HG02763 (cell line): Measurements from ENCODE around the gene MAP2K3.
"Not testable (repeated sequence)": the region's sequence is repeated elsewhere in the genome, so short reads cannot be mapped to it uniquely, and the experiment has no call there.

ENCODE experiments used
- ATAC-seq: cut with Tn5 transposase; IDR thresholded peaks from one replicate; pipeline ENCODE4 v1.9.1; 2021; ENCODE audit warnings: mild to moderate bottlenecking, moderate library complexity; ENCODE audit not compliant: unreplicated experiment

Gene MAP2K3

DNA sequence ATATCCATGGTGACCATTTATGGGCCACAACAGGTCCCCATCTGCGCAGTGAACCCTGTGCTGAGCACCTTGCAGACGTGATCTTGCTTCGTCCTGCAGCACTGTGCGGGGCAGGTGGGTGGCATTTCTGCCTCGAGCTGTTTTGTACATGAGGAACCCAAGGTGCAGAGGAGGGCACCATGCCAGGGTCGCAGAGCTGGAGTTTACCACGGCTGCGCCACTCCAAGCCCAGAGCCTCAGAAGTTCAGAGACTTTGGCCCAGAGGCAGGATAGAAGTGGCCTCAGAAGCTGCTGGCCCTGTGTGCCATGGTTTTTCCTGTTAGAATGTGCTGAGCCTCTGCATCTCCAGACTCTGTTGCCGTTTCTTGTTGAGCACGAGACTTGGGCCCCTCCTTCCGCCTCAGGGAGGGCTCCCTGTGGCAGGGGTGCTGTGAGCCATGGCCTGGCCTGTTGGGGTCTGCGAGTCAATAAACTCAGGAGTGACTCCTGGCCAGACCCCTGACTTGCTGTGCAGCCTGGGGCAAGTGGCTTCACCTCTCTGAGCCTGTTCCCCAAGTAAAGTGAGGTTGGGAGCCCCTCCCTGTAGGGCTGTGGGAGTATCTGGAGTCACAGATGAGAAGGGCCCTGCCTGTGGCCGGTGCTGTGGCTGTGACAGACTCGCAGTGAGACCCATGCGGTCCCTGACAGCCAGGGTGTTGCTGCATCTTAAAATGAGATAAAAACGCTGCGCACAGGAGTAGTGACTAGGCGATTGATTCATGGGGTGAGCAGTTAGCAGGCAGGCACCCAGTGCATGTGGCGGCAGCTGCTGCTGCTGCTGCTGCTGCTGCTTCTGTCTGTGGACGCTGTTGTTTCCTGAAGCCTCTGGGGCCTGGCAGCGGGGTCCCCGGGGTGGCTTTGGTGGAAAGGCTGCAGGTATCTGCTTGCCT lies 11.8 kb downstream of the MAP2K3 start:
- ATAC-seq, result no peak

GRCh38 chr17:21297026-21297520 lies 12.6 kb downstream of the MAP2K3 start:
- ATAC-seq, result no peak

- no peak for ATAC-seq
These were observed 13.1 kb downstream of the MAP2K3 start for GRCh38 chr17:21297597-21297996.

- no peak for ATAC-seq
These were observed 13.8 kb downstream of the MAP2K3 start for GRCh38 chr17:21298056-21298982.

DNA sequence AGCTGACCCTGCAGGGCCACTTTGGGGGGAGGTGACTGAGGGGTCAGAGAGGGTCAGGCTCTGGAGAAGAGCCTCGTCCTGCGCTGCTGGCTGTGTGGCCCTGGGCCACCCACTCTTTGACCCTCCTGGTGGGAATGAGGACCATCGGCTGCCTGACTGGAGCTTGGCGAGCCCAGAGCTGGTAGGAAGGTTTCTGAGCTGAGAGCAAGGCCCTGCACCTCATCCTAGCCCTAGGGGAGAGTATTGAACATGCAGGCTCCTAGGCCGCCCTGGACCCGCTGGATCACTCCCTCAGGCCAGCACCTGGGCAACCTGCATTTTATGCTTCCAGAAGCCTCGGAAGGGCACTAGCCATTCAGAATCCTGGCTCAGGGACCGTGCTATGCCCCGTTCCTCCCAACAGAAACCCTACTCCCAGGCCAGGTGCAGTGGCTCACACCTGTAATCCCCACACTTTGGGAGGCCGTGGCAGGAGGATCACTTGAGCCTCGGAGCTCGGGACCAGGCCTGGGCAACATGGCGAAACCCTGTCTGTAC lies 14.5 kb downstream of the MAP2K3 start:
- no peak for ATAC-seq

GRCh38 chr17:21299981-21300600 lies 15.6 kb downstream of the MAP2K3 start:
- ATAC-seq, result no peak

DNA sequence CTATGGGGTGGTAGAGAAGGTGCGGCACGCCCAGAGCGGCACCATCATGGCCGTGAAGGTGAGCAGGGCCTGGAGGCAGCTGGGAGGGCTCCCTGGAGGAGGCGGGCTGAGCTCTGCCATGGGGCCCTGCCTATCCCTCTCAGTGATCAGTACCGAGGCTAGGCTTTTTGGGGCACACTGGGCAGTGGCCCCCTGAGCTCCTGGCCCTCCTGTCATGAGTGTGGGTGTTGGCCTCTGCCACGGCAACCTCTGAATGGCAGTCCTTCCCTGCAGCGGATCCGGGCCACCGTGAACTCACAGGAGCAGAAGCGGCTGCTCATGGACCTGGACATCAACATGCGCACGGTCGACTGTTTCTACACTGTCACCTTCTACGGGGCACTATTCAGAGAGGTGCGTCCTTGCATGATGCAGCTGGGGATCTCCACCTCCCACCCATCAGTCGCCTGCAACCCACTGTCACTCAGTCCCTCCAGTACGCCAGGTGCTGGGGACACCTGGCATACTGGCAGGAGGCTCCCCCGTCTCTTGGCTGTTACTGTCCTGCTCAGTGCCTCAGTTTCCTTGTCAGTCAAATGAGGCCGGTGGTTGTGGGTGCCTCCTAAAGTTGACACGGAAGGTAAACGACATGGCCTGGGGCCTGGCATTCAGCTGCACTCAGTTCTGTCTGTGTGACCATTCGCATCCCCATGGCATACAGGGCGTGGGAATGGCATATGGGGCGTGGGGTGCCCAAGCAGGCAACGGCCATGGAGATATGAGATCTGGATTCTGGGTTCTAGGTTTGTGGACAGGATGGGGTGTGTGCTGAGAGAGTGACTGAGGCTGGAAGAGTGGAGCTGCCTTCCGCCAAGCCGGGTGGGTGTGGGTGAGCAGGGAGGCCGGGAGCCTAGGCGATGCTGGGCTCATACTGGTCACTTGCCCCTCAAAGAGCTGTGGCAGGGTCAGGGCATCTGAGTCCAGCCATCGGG lies 16.4 kb downstream of the MAP2K3 start:
- no peak for ATAC-seq

DNA sequence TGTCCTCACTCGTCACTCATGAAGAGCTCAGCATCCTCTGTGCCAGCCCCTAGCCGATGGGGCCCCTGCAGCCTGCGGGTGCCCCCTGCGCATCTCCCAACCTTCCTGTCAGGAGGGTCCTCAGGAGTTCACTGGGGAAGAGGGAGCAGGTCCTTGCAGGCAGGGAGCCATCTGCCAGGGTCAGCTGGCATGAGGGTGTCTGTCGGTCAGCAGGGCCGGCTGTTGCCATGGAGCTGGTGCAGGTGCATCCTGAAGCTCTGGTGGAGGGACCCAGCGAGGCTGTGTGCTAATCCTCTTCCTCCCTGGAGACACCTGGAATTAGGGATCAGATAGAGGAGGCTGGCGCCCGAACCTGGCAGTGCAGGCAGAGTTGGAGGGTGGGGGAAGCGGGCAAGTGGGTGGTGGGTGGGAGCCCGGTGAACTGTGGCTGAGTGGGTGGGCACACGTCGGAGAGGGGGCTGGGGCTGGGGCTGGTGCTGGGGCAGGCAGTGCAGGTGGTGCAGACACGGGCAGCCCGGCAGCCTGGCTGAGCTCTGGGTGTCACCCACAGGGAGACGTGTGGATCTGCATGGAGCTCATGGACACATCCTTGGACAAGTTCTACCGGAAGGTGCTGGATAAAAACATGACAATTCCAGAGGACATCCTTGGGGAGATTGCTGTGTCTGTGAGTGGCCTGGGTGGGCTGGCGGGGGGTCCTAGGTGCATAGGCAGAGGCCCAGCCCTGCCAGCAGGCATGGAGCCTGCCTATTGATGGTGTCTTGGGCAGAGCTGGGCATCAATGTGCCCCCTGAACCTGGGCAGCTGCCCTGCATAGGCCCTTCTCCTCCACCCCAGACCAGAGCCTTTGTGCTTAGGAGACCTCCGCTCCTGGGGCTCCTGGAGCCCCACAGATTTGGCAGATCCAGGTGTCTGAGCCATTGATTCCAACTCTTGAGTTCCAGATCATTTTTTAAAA lies 17.4 kb downstream of the MAP2K3 start:
- no peak for ATAC-seq

GRCh38 chr17:21302711-21303425 lies 18.4 kb downstream of the MAP2K3 start:
- ATAC-seq, result no peak

DNA sequence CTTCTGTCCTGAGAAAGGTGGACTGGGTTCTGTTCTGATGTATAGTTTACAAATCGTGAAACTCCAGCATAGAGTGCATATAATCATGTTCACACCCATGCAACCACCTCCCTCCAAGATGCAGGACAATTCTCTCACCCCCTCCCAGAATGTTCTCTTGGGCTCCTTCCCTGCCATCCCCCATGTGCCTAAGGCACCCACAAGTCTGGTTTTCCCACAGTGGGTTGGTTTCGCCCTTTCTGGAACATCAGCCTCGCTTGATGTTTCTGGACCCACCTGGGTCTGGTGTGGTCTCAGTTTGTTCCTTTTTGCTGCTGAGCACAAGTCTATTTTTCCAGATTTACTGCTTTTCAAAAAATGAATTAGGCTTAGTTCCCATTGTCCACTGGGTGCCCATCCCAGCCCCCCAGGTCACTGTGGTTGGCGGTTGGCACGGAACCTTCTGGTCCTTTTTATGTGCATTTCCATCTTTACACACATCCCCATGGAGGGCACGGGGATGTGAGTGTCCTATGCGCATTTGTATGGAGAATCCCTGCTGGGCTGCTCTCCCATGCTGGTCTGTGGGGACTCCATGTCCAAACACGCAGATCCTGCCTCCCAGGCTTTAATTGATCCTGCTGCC lies 19.0 kb downstream of the MAP2K3 start:
- no peak for ATAC-seq

DNA sequence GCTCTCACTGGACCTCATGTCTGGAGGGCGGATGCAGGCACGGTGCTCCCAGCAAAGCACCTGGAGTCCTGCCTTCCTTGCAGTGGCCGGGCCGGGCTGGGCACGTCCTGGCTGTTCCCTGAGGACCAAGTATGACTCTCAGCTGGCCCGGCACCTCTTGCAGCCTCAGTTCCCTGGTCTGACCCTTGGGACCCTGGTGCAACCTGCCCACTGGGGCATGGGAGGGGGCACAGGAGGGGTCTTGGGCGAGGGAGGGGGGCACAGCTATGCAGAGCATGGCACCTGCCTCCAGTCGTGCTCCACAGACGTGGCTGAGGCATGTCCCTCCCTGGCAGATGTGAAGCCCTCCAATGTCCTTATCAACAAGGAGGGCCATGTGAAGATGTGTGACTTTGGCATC lies 19.6 kb downstream of the MAP2K3 start:
- no peak for ATAC-seq

- not testable (repeated sequence) for ATAC-seq
These were observed 20.1 kb downstream of the MAP2K3 start for GRCh38 chr17:21304551-21305151.

DNA sequence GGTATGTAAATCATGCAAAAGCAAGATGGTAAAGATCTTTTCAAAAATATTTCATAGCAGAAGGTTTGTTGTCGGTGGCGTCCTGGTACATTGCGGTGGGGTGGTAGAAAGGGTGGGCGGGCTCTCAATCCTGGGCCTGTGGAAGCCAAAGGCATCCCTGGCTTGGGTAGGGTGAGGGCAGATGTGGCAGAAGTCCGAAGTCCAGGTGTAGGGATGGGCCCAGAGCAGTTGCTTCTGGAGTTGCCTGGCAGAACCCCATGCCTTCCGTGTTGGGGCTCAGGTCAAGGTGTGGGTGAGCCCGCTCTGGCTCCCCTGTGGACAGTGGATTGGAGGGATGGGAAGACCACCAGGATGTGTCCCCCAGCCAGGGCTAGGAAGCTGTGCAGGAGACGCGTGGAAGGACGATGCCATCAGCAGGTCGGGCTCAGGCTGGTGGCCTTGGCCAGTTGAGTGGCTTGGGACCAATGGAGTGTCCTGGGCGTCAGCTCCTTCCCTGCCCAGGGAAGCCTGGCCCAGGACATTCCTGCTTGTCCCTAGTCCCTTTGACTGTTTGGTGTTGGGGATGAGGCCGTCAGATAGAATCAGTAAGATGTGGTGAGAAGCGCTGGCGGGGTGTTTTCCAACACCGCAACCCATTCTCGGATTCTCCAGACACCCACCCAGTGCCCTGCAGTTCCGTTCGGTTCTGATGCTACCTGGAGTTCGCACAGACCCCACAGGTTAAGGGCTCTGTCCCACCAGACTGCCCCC lies 21.1 kb downstream of the MAP2K3 start:
- ATAC-seq, result not testable (repeated sequence)

GRCh38 chr17:21306611-21307272 lies 22.2 kb downstream of the MAP2K3 start:
- not testable (repeated sequence) for ATAC-seq

- ATAC-seq, result not testable (repeated sequence)
These were observed 22.7 kb downstream of the MAP2K3 start for GRCh38 chr17:21307273-21307625.

DNA sequence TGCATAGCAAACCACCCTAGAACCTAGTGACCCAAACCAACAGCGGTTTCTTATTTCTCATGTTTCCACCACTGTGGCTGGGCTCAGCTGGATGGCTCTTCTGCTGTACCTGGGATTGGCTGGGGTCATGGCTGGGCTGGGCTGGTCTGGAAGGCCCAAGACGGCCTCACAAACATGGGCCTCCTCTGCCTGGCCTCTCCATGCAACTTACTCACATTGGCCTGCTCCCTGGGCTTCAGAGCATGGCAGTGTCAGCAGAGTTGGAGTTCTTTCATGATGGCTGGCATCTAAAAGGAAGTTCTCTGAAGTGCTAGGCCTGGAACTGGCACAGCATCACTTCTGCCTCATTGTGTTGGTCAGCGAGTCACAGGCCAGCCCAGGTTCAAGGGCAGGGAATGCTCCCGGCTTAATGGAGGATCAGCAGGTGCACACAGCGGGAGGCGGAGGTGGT lies 24.4 kb downstream of the MAP2K3 start:
- ATAC-seq, result not testable (repeated sequence)
